Activated T-cell treated with anti-CD3 and anti-CD28 coated beads, Interleukin-2, amount 50 U/mL, for 4 hours (primary cell): ENCODE data around the gene TET2. TPM values are rescaled to one million over a fixed set of nuclear protein-coding genes. Genes with fewer than 3 reads are reported as not detected.

Experiments used
- ATAC-seq, 2 donors: fragments of 200-7000 bp; cut with Tn5 transposase; one replicate each; pipeline ENCODE4 v1.10.0; 2021
- DNase-seq: peaks from one replicate; pipeline ENCODE4 v3.0.0-alpha.2; 2020
- H3K27me3 Mint-ChIP-seq: one replicate; pipeline ENCODE4 v1.8.0; 2021; ENCODE audit warnings: low read depth, mixed read lengths
- H3K36me3 Mint-ChIP-seq: one replicate; pipeline ENCODE4 v1.8.0; 2022; ENCODE audit warnings: mixed read lengths; ENCODE audit not compliant: insufficient read depth
- H3K4me1 Mint-ChIP-seq: one replicate; pipeline ENCODE4 v1.8.0; 2021; ENCODE audit warnings: low read depth, mixed read lengths
- H3K4me3 Mint-ChIP-seq: one replicate; pipeline ENCODE4 v1.8.0; 2021; ENCODE audit warnings: mild to moderate bottlenecking, moderate library complexity, mixed read lengths
- H3K9me3 Mint-ChIP-seq: one replicate; pipeline ENCODE4 v1.8.0; 2021; ENCODE audit warnings: mixed read lengths
- total RNA-seq, 3 donors: library from RNA; stranded (reverse); gene quantifications; one replicate each; pipeline ENCODE4 v1.2.1, GENCODE V29; 2021

The TET2 gene
- total RNA-seq, 3 donors from 2014 or later = 30.0 to 38.3 (median 35.7) TPM

DNA sequence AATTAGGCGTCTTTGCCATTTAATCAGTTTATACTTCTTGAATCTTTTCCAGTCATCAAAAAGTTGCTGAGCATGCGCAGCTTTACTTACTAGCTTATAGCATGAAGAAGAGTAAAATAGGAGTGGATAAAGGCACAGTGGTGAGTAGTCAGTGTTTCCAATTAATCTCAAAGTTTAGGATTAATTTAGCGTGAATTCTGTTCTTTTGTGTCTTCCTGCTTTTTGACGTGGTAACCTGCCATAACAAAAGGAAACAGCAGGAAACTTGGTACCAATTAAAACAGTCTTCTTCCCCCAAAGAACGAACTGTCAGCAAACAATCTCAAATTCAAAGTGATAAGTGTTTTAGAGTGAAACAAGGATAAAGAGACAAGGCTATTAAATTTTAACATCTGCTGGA, 61.9 kb downstream of the TET2 start:
- DNase-seq (no peak), ATAC-seq (no peak)
- Mint-ChIP-seq H3K4me3 (no peak overlapping the region), H3K9me3 (no peaks in the 10 kb centered on the region), H3K36me3 (peaks cover 29% of the 10 kb centered on the region), H3K27me3 (no peaks in the 10 kb centered on the region), H3K4me1 (peaks cover 6% of the 10 kb centered on the region)

DNA sequence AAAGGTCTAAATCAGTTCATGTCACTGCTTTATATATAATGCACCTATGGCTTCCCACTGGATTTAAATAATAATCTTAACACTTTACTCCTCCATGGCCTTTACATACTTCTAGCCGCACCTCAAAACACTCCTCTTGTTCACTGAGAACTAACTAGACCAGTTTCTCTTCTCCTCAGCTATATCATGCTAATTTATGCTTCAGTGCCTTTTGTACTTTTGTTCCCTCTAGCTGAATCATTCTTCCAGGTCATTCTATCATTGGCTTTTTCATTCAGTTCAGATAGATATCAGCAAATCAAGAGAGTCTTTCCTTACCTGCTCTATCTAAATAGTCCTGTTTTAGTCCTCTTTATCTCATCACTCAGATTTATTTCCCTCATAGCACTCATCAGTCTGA, 64.2 kb downstream of the TET2 start:
- H3K4me1 Mint-ChIP-seq = peaks cover 18% of the 10 kb centered on the region
- peaks cover 29% of the 10 kb centered on the region for H3K36me3 Mint-ChIP-seq
- DNase-seq = no peak
- no peaks in the 10 kb centered on the region for H3K9me3 Mint-ChIP-seq
- H3K27me3 Mint-ChIP-seq = no peaks in the 10 kb centered on the region
- ATAC-seq = no peak
- no peak overlapping the region for H3K4me3 Mint-ChIP-seq

DNA sequence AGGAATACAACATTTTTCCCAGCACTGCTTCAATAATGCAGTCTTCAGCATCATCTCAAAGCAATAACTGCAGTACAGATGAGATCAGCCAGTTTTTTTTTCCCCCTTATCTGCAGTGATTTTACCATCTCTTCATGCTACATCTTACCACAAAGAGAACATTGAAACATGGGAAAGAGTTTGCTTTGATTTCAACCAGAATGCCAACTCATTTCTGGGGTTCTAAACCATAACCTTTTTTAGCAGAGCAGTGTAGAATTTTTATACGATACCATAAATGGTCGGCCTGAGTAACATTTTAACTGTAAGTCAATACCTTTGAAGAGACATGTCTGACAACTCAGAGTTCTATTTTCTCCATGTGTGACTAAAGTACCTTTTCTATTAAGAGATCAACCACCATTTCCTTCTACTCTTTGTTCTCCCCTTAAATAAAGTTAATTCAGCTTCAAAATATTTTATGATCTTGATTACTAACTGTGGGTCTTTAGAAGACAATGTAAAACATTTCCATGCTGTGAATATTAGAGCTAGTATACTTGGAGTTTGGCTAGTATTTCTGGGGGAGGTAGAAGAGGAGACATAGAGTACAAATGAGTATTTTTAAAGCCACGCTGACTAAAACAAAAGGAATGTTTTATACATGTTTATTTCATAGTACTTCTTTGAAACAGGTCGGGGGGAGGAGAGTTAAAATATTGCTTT, 69.1 kb downstream of the TET2 start:
- ATAC-seq (peak; percentile 87 to 91), DNase-seq (no peak)
- Mint-ChIP-seq H3K4me1 (peaks cover 20% of the 10 kb centered on the region), H3K4me3 (peak overlapping the region; percentile 14), H3K9me3 (no peaks in the 10 kb centered on the region), H3K36me3 (peaks cover 34% of the 10 kb centered on the region), H3K27me3 (no peaks in the 10 kb centered on the region)

DNA sequence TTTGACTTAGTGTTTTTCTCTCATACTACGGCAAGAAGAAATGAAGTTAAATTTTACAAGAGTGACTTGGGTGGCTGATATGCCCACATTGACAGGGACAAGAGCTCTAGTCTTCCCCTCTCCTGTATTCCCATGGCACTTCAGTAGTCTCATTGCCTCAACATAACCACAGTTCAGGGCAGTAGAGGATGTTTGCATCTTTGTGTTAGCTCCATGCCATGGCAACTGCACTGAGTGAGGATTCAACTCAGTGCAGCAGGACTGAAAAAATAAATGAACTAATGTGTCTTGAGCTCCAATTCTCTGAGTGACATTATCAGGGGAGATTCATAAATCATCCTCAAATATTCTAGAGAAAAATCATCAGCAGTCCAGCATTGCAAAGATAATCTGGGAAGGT, 78.8 kb downstream of the TET2 start:
- peaks cover 9% of the 10 kb centered on the region for H3K36me3 Mint-ChIP-seq
- H3K4me1 Mint-ChIP-seq = peaks cover 10% of the 10 kb centered on the region
- no peaks in the 10 kb centered on the region for H3K9me3 Mint-ChIP-seq
- H3K4me3 Mint-ChIP-seq = no peak overlapping the region
- no peak for ATAC-seq
- no peaks in the 10 kb centered on the region for H3K27me3 Mint-ChIP-seq
- no peak for DNase-seq

DNA sequence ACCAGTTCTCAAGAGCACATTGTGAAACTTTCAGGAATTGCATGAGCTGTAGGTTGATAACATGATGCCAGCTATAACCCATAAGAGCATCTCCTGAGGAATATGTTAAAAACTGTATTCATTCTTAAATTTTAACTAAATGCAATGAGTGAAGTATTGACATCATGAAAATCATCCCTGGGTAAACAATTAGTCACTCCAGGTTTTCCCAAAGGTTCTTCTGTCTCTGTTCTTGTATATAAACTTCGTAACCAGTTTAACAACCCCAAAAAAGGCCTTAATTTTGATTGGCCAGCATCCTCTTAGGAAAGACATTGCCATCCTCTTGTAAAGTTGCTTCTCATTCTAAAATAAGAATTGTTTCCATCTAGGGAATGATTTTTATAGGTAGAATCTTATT, 80.4 kb downstream of the TET2 start:
- DNase-seq (no peak), ATAC-seq (no peak)
- Mint-ChIP-seq H3K27me3 (no peaks in the 10 kb centered on the region), H3K4me3 (no peak overlapping the region), H3K4me1 (peaks cover 10% of the 10 kb centered on the region), H3K9me3 (no peaks in the 10 kb centered on the region), H3K36me3 (peaks cover 11% of the 10 kb centered on the region)

DNA sequence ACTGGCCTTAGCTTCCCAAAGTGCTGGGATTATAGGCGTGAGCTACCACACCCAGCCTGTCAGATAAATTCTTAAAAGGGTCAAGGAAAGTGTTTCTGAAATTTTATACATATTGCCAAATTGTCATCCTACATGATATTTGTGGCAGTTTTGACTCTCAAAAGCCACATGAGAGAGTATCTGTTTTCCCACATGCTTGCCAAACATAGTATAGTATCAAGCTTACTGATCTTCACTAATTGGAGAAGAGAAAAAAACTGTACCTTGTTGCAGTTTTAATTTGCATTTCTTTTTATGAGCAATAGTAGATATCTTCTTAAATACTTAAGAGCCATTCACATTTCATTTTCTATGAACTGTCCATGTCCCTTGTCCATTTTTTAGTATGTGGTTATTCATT, 83.6 kb downstream of the TET2 start:
- ATAC-seq (no peak), DNase-seq (no peak)
- H3K36me3 Mint-ChIP-seq = peaks cover 24% of the 10 kb centered on the region
- H3K27me3 Mint-ChIP-seq = no peaks in the 10 kb centered on the region
- no peaks in the 10 kb centered on the region for H3K9me3 Mint-ChIP-seq
- peaks cover 4% of the 10 kb centered on the region for H3K4me1 Mint-ChIP-seq
- no peak overlapping the region for H3K4me3 Mint-ChIP-seq

DNA sequence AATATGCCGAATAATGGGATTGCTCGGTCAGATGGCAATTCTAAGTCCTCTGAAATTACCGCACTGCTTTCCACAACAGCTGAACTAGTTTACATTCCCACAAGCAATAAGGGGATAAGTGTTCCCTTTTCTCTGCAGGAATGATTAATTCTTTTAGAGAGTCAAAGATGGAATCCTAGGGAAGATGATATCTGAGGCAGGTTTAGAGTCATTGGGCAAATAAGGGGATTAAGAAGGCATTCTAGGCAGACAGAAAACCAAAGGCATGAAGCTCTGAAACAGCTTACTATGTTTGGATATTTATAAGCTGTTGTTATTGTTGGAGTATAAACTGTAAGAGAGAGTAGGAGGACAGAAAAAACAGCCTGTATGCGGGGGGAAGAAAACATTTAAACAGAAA, 85.7 kb downstream of the TET2 start:
- ATAC-seq (no peak), DNase-seq (no peak)
- Mint-ChIP-seq H3K4me1 (peaks cover 15% of the 10 kb centered on the region), H3K36me3 (peaks cover 40% of the 10 kb centered on the region), H3K4me3 (no peak overlapping the region), H3K27me3 (no peaks in the 10 kb centered on the region), H3K9me3 (no peaks in the 10 kb centered on the region)

DNA sequence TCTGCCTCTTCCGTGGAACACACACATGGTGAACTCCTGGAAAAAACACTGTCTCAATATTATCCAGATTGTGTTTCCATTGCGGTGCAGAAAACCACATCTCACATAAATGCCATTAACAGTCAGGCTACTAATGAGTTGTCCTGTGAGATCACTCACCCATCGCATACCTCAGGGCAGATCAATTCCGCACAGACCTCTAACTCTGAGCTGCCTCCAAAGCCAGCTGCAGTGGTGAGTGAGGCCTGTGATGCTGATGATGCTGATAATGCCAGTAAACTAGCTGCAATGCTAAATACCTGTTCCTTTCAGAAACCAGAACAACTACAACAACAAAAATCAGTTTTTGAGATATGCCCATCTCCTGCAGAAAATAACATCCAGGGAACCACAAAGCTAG, 87.9 kb downstream of the TET2 start:
- no peaks in the 10 kb centered on the region for H3K9me3 Mint-ChIP-seq
- no peak overlapping the region for H3K4me3 Mint-ChIP-seq
- DNase-seq (no peak), ATAC-seq (no peak)
- no peaks in the 10 kb centered on the region for H3K27me3 Mint-ChIP-seq
- H3K36me3 Mint-ChIP-seq = peaks cover 54% of the 10 kb centered on the region
- peaks cover 15% of the 10 kb centered on the region for H3K4me1 Mint-ChIP-seq

DNA sequence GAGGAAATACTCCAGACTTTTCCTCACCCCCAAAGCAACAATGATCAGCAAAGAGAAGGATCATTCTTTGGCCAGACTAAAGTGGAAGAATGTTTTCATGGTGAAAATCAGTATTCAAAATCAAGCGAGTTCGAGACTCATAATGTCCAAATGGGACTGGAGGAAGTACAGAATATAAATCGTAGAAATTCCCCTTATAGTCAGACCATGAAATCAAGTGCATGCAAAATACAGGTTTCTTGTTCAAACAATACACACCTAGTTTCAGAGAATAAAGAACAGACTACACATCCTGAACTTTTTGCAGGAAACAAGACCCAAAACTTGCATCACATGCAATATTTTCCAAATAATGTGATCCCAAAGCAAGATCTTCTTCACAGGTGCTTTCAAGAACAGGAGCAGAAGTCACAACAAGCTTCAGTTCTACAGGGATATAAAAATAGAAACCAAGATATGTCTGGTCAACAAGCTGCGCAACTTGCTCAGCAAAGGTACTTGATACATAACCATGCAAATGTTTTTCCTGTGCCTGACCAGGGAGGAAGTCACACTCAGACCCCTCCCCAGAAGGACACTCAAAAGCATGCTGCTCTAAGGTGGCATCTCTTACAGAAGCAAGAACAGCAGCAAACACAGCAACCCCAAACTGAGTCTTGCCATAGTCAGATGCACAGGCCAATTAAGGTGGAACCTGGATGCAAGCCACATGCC, 89.7 kb downstream of the TET2 start:
- no peak overlapping the region for H3K4me3 Mint-ChIP-seq
- H3K9me3 Mint-ChIP-seq = no peaks in the 10 kb centered on the region
- H3K4me1 Mint-ChIP-seq = peaks cover 18% of the 10 kb centered on the region
- no peaks in the 10 kb centered on the region for H3K27me3 Mint-ChIP-seq
- ATAC-seq (no peak), DNase-seq (no peak)
- peaks cover 62% of the 10 kb centered on the region for H3K36me3 Mint-ChIP-seq

DNA sequence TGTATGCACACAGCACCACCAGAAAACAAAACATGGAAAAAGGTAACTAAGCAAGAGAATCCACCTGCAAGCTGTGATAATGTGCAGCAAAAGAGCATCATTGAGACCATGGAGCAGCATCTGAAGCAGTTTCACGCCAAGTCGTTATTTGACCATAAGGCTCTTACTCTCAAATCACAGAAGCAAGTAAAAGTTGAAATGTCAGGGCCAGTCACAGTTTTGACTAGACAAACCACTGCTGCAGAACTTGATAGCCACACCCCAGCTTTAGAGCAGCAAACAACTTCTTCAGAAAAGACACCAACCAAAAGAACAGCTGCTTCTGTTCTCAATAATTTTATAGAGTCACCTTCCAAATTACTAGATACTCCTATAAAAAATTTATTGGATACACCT, 90.2 kb downstream of the TET2 start:
- no peaks in the 10 kb centered on the region for H3K27me3 Mint-ChIP-seq
- DNase-seq (no peak), ATAC-seq (no peak)
- H3K4me1 Mint-ChIP-seq = peaks cover 18% of the 10 kb centered on the region
- H3K4me3 Mint-ChIP-seq = no peak overlapping the region
- H3K36me3 Mint-ChIP-seq = peaks cover 61% of the 10 kb centered on the region
- no peaks in the 10 kb centered on the region for H3K9me3 Mint-ChIP-seq

DNA sequence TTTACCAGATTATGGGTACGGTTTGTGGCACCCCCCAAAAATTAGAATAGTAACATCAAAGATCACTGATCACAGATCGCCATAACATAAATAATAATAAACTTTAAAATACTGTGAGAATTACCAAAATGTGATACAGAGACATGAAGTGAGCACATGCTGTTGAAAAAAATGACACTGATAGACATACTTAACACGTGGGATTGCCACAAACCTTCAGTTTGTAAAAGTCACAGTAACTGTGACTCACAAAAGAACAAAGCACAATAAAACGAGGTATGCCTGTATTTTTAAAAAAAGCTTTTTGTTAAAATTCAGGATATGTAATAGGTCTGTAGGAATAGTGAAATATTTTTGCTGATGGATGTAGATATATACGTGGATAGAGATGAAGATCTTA, 93.4 kb downstream of the TET2 start:
- Mint-ChIP-seq H3K27me3 (no peaks in the 10 kb centered on the region), H3K9me3 (no peaks in the 10 kb centered on the region), H3K4me3 (no peak overlapping the region), H3K36me3 (peaks cover 56% of the 10 kb centered on the region), H3K4me1 (peaks cover 18% of the 10 kb centered on the region)
- no peak for ATAC-seq
- DNase-seq = no peak

DNA sequence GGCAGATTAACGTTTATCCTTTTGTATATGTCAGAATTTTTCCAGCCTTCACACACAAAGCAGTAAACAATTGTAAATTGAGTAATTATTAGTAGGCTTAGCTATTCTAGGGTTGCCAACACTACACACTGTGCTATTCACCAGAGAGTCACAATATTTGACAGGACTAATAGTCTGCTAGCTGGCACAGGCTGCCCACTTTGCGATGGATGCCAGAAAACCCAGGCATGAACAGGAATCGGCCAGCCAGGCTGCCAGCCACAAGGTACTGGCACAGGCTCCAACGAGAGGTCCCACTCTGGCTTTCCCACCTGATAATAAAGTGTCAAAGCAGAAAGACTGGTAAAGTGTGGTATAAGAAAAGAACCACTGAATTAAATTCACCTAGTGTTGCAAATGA, 94.8 kb downstream of the TET2 start:
- H3K9me3 Mint-ChIP-seq = no peaks in the 10 kb centered on the region
- no peak for ATAC-seq
- no peak overlapping the region for H3K4me3 Mint-ChIP-seq

DNA sequence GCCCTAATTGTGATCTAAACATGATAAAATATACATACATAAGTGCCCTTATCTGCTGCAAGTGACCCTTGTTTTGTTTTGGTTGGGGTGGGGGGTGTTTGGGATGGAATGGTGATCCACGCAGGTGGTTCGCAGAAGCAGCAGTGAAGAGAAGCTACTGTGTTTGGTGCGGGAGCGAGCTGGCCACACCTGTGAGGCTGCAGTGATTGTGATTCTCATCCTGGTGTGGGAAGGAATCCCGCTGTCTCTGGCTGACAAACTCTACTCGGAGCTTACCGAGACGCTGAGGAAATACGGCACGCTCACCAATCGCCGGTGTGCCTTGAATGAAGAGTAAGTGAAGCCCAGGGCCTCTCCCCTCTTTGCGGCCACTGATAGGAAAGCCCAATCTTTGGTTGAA, 96.8 kb downstream of the TET2 start:
- no peaks in the 10 kb centered on the region for H3K27me3 Mint-ChIP-seq
- no peak for ATAC-seq
- DNase-seq = no peak
- H3K4me1 Mint-ChIP-seq = peaks cover 3% of the 10 kb centered on the region
- peaks cover 32% of the 10 kb centered on the region for H3K36me3 Mint-ChIP-seq
- no peak overlapping the region for H3K4me3 Mint-ChIP-seq
- H3K9me3 Mint-ChIP-seq = no peaks in the 10 kb centered on the region

More for the DNA sequence above, 94.8 kb downstream of the TET2 start:
- Mint-ChIP-seq H3K27me3 (no peaks in the 10 kb centered on the region), H3K36me3 (peaks cover 42% of the 10 kb centered on the region), H3K4me1 (peaks cover 8% of the 10 kb centered on the region)
- no peak for DNase-seq

DNA sequence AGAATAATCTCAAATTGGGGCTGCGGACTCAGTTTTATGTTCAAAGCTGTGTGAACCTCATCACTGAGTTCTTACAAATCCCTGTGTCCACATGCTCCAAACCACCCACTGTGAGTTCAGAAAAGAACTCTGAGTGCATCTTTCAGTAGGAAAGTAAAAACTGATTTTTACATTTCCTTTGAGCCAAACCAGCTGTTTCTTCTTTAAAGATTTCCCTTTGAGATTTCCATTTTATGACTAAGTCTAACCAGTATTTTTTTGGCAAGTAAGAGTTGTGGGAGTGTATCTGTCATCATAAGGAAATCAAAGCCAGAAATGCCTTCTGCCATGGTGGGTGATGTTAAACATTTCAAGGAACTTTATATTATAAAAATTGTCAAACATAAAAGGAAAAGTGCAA, 100.0 kb downstream of the TET2 start:
- no peak for ATAC-seq
- Mint-ChIP-seq H3K4me3 (no peak overlapping the region), H3K9me3 (no peaks in the 10 kb centered on the region), H3K36me3 (peaks cover 30% of the 10 kb centered on the region), H3K27me3 (no peaks in the 10 kb centered on the region), H3K4me1 (no peaks in the 10 kb centered on the region)
- DNase-seq = no peak

DNA sequence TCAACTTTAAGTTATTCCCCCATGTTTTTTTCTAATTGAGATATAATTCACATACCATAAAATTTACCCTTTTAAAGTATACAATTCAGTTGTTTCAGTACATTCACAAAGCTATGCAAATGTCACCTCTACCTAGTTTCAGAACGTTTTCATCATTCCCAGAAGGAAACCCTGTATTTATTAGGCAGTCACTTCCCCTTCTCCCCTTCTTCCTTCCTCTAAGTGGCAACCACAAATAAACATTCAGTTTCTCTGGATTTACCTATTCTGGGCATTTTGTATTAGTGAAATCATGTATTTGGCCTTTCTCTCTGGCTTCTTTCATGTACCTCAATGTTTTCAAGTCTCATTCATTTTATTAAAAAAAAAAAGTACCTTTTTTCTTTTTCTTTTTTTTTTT, 101.9 kb downstream of the TET2 start:
- H3K36me3 Mint-ChIP-seq = peaks cover 34% of the 10 kb centered on the region
- no peak overlapping the region for H3K4me3 Mint-ChIP-seq
- DNase-seq (no peak), ATAC-seq (no peak)
- H3K9me3 Mint-ChIP-seq = no peaks in the 10 kb centered on the region
- no peaks in the 10 kb centered on the region for H3K27me3 Mint-ChIP-seq
- no peaks in the 10 kb centered on the region for H3K4me1 Mint-ChIP-seq
